SK-N-MC (cell line): ENCODE results near the gene VMP1.

Experiments
- EZH2 ChIP-seq: fragments of 200-600 bp; sonication (generic); IDR thresholded peaks from one replicate; pipeline ENCODE4 v1.6.1; 2017; ENCODE audit warnings: antibody characterized with exemption
- FOXP2 ChIP-seq: optimal IDR thresholded peaks from 2 replicates; pipeline ENCODE3; 2011; ENCODE audit warnings: mild to moderate bottlenecking, moderate library complexity; ENCODE audit not compliant: insufficient read depth; ENCODE audit errors: extremely low read length, control extremely low read depth
- POLR2AphosphoS5 ChIP-seq: IDR thresholded peaks from 2 replicates; pipeline ENCODE4 v1.6.1; 2012; ENCODE audit warnings: mild to moderate bottlenecking, low read depth, low read length, borderline replicate concordance

GRCh38 chr17:59683283-59683682 is 24.2 kb upstream of the VMP1 start:
- TF ChIP-seq EZH2: no peak
- TF ChIP-seq POLR2AphosphoS5: no peak
- TF ChIP-seq FOXP2: no peak
